Measurements from ENCODE around the gene PTPRU. TPM values are rescaled to one million over a fixed set of nuclear protein-coding genes. Genes with fewer than 3 reads are reported as not detected.
"Not testable (repeated sequence)": the region's sequence is repeated elsewhere in the genome, so short reads cannot be mapped to it uniquely, and the experiment has no call there.

Gene PTPRU
- polyA plus RNA-seq, 1 experiment, result 7.8 TPM

GRCh38 chr1:29297450-29297849 is 61.1 kb downstream of the PTPRU start:
- H3K27me3 ChIP-seq (ENCODE audit: control insufficient read depth, insufficient read depth, low read length), result no peaks in the 10 kb centered on the region
- H3K4me3 ChIP-seq (ENCODE audit: low read depth, low read length), result no peak overlapping the region
- no peak for DNase-seq (ENCODE audit: low read depth, low spot score)
- no peaks in the 10 kb centered on the region for H3K9me3 ChIP-seq (ENCODE audit: control insufficient read depth, insufficient read depth, low read length)
- TF ChIP-seq CTCF (IDR thresholded peaks at IDR 0.05; ENCODE audit: low read depth, low read length), result no peak
- H3K27ac ChIP-seq (ENCODE audit: low read depth, low read length), result no peak overlapping the region
- ChIA-PET POLR2A (no interaction called here), CTCF (interaction anchor here (0.9 to 1.0 kb wide), 2 partner anchors 15 to 44 kb away, joined by 3 to 5 read pairs; no protein-coding TSS in a partner anchor)

GRCh38 chr1:29298246-29298645 is 61.9 kb downstream of the PTPRU start:
- POLR2A ChIA-PET, result no interaction called here
- CTCF ChIA-PET, result interaction anchor here (1.0 kb wide), 1 partner anchor 15 kb away, joined by 5 read pairs; no protein-coding TSS in a partner anchor

GRCh38 chr1:29299446-29299845 is 63.1 kb downstream of the PTPRU start:
- ChIA-PET CTCF (no interaction called here), POLR2A (no interaction called here)
- TF ChIP-seq CTCF (IDR thresholded peaks at IDR 0.05; ENCODE audit: low read depth, low read length), result no peak
- no peak overlapping the region for H3K27ac ChIP-seq (ENCODE audit: low read depth, low read length)
- H3K9me3 ChIP-seq (ENCODE audit: control insufficient read depth, insufficient read depth, low read length), result no peaks in the 10 kb centered on the region
- H3K27me3 ChIP-seq (ENCODE audit: control insufficient read depth, insufficient read depth, low read length), result no peaks in the 10 kb centered on the region
- no peak for DNase-seq (ENCODE audit: low read depth, low spot score)
- no peak overlapping the region for H3K4me3 ChIP-seq (ENCODE audit: low read depth, low read length)

More at GRCh38 chr1:29298246-29298645, 61.9 kb downstream of the PTPRU start:
- DNase-seq (ENCODE audit: low read depth, low spot score), result no peak
- no peak overlapping the region for H3K4me3 ChIP-seq (ENCODE audit: low read depth, low read length)
- H3K9me3 ChIP-seq (ENCODE audit: control insufficient read depth, insufficient read depth, low read length), result no peaks in the 10 kb centered on the region
- no peak overlapping the region for H3K27ac ChIP-seq (ENCODE audit: low read depth, low read length)
- no peaks in the 10 kb centered on the region for H3K27me3 ChIP-seq (ENCODE audit: control insufficient read depth, insufficient read depth, low read length)
- TF ChIP-seq CTCF (IDR thresholded peaks at IDR 0.05; ENCODE audit: low read depth, low read length), result no peak

GRCh38 chr1:29301732-29302131 is 65.4 kb downstream of the PTPRU start:
- CTCF ChIA-PET, result interaction anchor here (0.6 to 1.0 kb wide), 4 partner anchors 42 to 105 kb away, joined by 3 to 6 read pairs (median 3); no protein-coding TSS in a partner anchor
- DNase-seq (ENCODE audit: low read depth, low spot score); POLR2A ChIA-PET: not testable (repeated sequence)

GRCh38 chr1:29303201-29304024 is 67.1 kb downstream of the PTPRU start:
- H3K9me3 ChIP-seq (ENCODE audit: control insufficient read depth, insufficient read depth, low read length), result no peaks in the 10 kb centered on the region
- no peaks in the 10 kb centered on the region for H3K27me3 ChIP-seq (ENCODE audit: control insufficient read depth, insufficient read depth, low read length)
- TF ChIP-seq CTCF (IDR thresholded peaks at IDR 0.05; ENCODE audit: low read depth, low read length), result no peak
- H3K27ac ChIP-seq (ENCODE audit: low read depth, low read length), result no peak overlapping the region
- ChIA-PET POLR2A (no interaction called here), CTCF (no interaction called here)
- DNase-seq (ENCODE audit: low read depth, low spot score), result no peak
- H3K4me3 ChIP-seq (ENCODE audit: low read depth, low read length), result no peak overlapping the region

More at GRCh38 chr1:29301732-29302131, 65.4 kb downstream of the PTPRU start:
- not testable (repeated sequence) for H3K4me3 ChIP-seq (ENCODE audit: low read depth, low read length); H3K27me3 ChIP-seq (ENCODE audit: control insufficient read depth, insufficient read depth, low read length); H3K9me3 ChIP-seq (ENCODE audit: control insufficient read depth, insufficient read depth, low read length); H3K27ac ChIP-seq (ENCODE audit: low read depth, low read length)
